ENCODE data around the gene IGDCC3. TPM values are rescaled to one million over a fixed set of nuclear protein-coding genes. Genes with fewer than 3 reads are reported as not detected.

Gene IGDCC3
- total RNA-seq, 3 donors from 2014 or later (not counting 1 experiment from before 2014, with no cell fraction given) = not detected

DNA sequence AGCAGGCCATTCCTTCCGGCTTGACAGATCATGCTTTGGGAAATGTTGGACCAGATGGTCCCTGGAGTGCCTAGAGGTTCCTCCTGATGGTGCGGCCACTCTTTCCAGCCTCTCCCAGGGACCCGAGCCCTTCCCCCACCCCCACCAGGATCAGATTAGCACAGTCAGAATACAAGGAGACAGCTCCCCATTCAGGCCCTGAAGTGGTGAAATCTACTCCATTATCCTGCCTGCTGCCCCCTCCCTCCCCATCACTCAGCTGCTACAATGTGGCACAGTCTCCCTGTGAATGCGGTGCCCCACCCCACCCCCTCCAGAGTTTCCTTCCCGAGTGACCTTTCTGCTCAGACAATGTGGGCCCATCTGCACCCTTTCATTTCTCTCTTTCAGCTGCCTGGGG is 43.9 kb downstream of the IGDCC3 start:
- Mint-ChIP-seq H3K4me3 (no peak overlapping the region), H3K36me3 (no peaks in the 10 kb centered on the region), H3K9me3 (no peaks in the 10 kb centered on the region), H3K4me1 (no peaks in the 10 kb centered on the region), H3K27ac (no peak overlapping the region), H3K27me3 (ENCODE audit: low read depth in 2 of 2) (no peaks in the 10 kb centered on the region)
- H3K27me3 ChIP-seq (ENCODE audit: control insufficient read depth, insufficient read depth, low read length) = no peaks in the 10 kb centered on the region
- ATAC-seq (no peak), DNase-seq (no peak)
- WGBS (ENCODE audit: insufficient coverage) = 81% methylated on average over 5 of the region's 5 CpGs
- TF ChIP-seq CTCF (IDR thresholded peaks at IDR 0.05) = no peak
- H3K4me3 ChIP-seq (ENCODE audit: low read length) = no peak overlapping the region
- no peaks in the 10 kb centered on the region for H3K36me3 ChIP-seq (ENCODE audit: control insufficient read depth, insufficient read depth, low read length)
- intact Hi-C loops (cut with micrococcal nuclease) = no loop called here
- no peaks in the 10 kb centered on the region for H3K4me1 ChIP-seq (ENCODE audit: control insufficient read depth, insufficient read depth, low read length)
- no peak overlapping the region for H3K27ac ChIP-seq (ENCODE audit: low read length)
- H3K9me3 ChIP-seq (ENCODE audit: control insufficient read depth, insufficient read depth, low read length) = no peaks in the 10 kb centered on the region

- TF ChIP-seq CTCF (IDR thresholded peaks at IDR 0.05) = no peak
- Mint-ChIP-seq H3K27ac (no peak overlapping the region), H3K4me3 (no peak overlapping the region), H3K4me1 (no peaks in the 10 kb centered on the region), H3K27me3 (ENCODE audit: low read depth in 2 of 2) (no peaks in the 10 kb centered on the region), H3K36me3 (no peaks in the 10 kb centered on the region), H3K9me3 (no peaks in the 10 kb centered on the region)
- ATAC-seq = no peak
- intact Hi-C loops (cut with micrococcal nuclease) = no loop called here
- Histone ChIP-seq H3K27me3 (ENCODE audit: control insufficient read depth, insufficient read depth, low read length) (no peaks in the 10 kb centered on the region), H3K9me3 (ENCODE audit: control insufficient read depth, insufficient read depth, low read length) (no peaks in the 10 kb centered on the region), H3K36me3 (ENCODE audit: control insufficient read depth, insufficient read depth, low read length) (no peaks in the 10 kb centered on the region), H3K4me3 (ENCODE audit: low read length) (no peak overlapping the region), H3K4me1 (ENCODE audit: control insufficient read depth, insufficient read depth, low read length) (no peaks in the 10 kb centered on the region), H3K27ac (ENCODE audit: low read length) (no peak overlapping the region)
- DNase-seq = no peak
- 78% methylated on average over 16 of the region's 16 CpGs for WGBS (ENCODE audit: insufficient coverage)
Measured at GRCh38 chr15:65333148-65333820, 44.5 kb downstream of the IGDCC3 start.

DNA sequence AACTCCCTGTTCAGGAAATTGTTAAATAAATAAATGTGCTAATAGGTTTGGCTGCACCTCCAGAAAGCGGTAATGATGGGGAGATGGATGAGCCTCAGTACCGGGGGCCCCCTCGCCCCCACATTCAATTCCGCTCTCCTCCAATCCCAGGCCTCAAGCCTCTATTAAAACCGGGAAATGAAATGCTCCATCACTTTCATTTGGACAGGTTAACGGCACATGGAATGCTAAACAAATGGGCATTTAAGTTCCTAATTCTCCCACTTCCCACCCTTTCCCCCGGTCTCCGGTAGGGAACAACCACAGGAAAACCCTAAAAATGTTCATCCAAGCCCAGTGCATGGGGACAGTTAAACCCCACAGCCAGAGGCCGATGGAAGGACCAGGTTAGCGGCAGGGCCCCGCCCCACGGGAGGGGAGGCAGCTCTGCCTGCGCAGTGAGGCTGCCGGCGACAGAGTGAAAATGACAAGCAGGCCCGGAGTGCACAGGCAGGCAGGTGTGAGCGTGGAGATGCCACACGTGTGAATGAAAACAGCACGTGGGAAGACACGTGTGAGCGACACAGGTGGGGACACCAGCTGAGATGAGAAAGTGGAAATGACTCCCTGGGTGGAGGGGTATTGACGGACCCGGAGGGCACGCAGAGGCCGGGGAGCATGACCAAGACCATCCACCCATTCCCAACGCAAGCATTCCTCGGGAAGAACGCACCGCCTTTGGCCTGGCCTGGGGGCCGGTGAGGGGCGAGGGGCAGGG is 45.2 kb downstream of the IGDCC3 start:
- Mint-ChIP-seq H3K4me3 (no peak overlapping the region), H3K27ac (no peak overlapping the region), H3K9me3 (no peaks in the 10 kb centered on the region), H3K4me1 (no peaks in the 10 kb centered on the region), H3K27me3 (ENCODE audit: low read depth in 2 of 2) (no peaks in the 10 kb centered on the region), H3K36me3 (no peaks in the 10 kb centered on the region)
- WGBS (ENCODE audit: insufficient coverage) = 92% methylated on average over 27 of the region's 31 CpGs
- no peak for TF ChIP-seq CTCF (IDR thresholded peaks at IDR 0.05)
- H3K27ac ChIP-seq (ENCODE audit: low read length) = no peak overlapping the region
- no peaks in the 10 kb centered on the region for H3K4me1 ChIP-seq (ENCODE audit: control insufficient read depth, insufficient read depth, low read length)
- no peak overlapping the region for H3K4me3 ChIP-seq (ENCODE audit: low read length)
- no peaks in the 10 kb centered on the region for H3K9me3 ChIP-seq (ENCODE audit: control insufficient read depth, insufficient read depth, low read length)
- no peaks in the 10 kb centered on the region for H3K36me3 ChIP-seq (ENCODE audit: control insufficient read depth, insufficient read depth, low read length)
- no peak for ATAC-seq
- H3K27me3 ChIP-seq (ENCODE audit: control insufficient read depth, insufficient read depth, low read length) = no peaks in the 10 kb centered on the region
- no peak for DNase-seq
- intact Hi-C loops (cut with micrococcal nuclease) = no loop called here

Measured in natural killer cell (primary cell).